PC-3 (cell line): ENCODE data around the gene CCT4.

ENCODE experiments used
- EZH2 ChIP-seq: fragments of 300-600 bp; sonication (generic); IDR thresholded peaks from one replicate; pipeline ENCODE4 v1.6.1; 2017; ENCODE audit warnings: antibody characterized with exemption, mild to moderate bottlenecking, low read length; ENCODE audit not compliant: unreplicated experiment
- TF ChIP-seq, protein P1 (sequence below): fragments of 300-600 bp; sonication (generic); conservative IDR thresholded peaks from 2 replicates; pipeline ENCODE4 v1.5.1; 2017; ENCODE audit warnings: antibody characterized with exemption, low read depth, mild to moderate bottlenecking, low read length

DNA sequence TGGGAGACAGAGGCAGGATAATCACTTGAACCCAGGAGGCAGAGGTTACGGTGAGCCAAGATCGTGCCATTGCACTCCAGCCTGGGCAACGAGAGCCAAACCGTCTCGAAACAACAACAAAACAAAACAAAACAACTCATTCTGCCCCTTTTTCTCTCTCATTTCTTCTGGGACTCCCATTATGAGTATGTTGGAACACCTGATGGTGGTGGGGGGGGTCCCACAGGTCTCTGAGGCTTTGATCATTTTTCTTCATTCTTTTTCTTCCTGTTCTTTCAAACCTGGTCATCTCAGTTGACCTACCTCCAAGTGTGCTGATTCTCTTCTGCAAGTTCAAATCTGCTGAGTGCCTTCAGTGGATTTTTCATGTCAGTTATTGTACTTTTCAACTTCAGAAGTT, 26.4 kb downstream of the CCT4 start:
- TF ChIP-seq, protein P1, sequence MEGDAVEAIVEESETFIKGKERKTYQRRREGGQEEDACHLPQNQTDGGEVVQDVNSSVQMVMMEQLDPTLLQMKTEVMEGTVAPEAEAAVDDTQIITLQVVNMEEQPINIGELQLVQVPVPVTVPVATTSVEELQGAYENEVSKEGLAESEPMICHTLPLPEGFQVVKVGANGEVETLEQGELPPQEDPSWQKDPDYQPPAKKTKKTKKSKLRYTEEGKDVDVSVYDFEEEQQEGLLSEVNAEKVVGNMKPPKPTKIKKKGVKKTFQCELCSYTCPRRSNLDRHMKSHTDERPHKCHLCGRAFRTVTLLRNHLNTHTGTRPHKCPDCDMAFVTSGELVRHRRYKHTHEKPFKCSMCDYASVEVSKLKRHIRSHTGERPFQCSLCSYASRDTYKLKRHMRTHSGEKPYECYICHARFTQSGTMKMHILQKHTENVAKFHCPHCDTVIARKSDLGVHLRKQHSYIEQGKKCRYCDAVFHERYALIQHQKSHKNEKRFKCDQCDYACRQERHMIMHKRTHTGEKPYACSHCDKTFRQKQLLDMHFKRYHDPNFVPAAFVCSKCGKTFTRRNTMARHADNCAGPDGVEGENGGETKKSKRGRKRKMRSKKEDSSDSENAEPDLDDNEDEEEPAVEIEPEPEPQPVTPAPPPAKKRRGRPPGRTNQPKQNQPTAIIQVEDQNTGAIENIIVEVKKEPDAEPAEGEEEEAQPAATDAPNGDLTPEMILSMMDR = no peak
- no peak for TF ChIP-seq EZH2
